HCT116 (cell line): Measurements from ENCODE around the gene CIC. TPM values are rescaled to one million over a fixed set of nuclear protein-coding genes. Genes with fewer than 3 reads are reported as not detected.

Source experiments
- ATAC-seq: fragments of 200-7000 bp; cut with Tn5 transposase; 2 replicates; pipeline ENCODE4 v1.9.1; 2020; ENCODE audit warnings: mild to moderate bottlenecking, moderate library complexity
- BruUV-seq: library from RNA; stranded (reverse); fragments of 400-500 nt; replicated peaks from 2 replicates; lab custom pipeline; 2021; lab: Mats Ljungman, UMichigan
- CTCF ChIA-PET: fragments of 300-600 bp; sonication (Branson Sonifier 250); formaldehyde crosslinking; loops from one replicate; lab custom pipeline; 2021; ENCODE audit warnings: antibody characterized with exemption; lab: Charles Lee
- POLR2A ChIA-PET: fragments of 300-600, 350-600 bp; sonication (Branson Sonifier 250); formaldehyde crosslinking; loops from one replicate; lab custom pipeline; 2021; ENCODE audit warnings: antibody characterized with exemption; lab: Charles Lee
- RAD21 ChIA-PET, 2 experiments: fragments of 300-600 bp; sonication (Branson Sonifier 250); formaldehyde crosslinking; loops; one replicate each; lab custom pipeline; 2023; ENCODE audit warnings: low total read pairs in 2 of 2; ENCODE audit not compliant: uncharacterized antibody in 2 of 2, unreplicated experiment in 2 of 2, low non-redundant PET in 1 of 2; lab: Charles Lee
- DNase-seq: peaks from one replicate; pipeline ENCODE4 v3.0.0-alpha.2; 2010; ENCODE audit warnings: low read depth, low spot score
- H2AFZ ChIP-seq: fragments of 200-600 bp; shearing (Covaris generic), sonication (generic); 2 replicates; pipeline ENCODE4 v1.6.1; 2017; ENCODE audit warnings: low read depth, mixed run types, mixed read lengths, antibody characterized with exemption, low read length; ENCODE audit not compliant: poor library complexity, severe bottlenecking
- H3K27ac ChIP-seq: 2 replicates; pipeline ENCODE4 v1.5.1; 2012; ENCODE audit warnings: low read depth, low read length
- H3K27me3 ChIP-seq: fragments of 200-600 bp; sonication (generic); 2 replicates; pipeline ENCODE4 v1.6.1; 2016; ENCODE audit warnings: mixed run types, low read length, mixed read lengths; ENCODE audit not compliant: insufficient read depth
- H3K36me3 ChIP-seq, 2 experiments: fragments of 200-500 bp in 1 of 2; fragments of 200-600 bp in 1 of 2; sonication (Bioruptor generic) in 1 of 2; sonication (generic) in 1 of 2; 2 replicates each; pipeline versions ENCODE4 v1.5.1 to v1.6.1; 2014 to 2016; ENCODE audit warnings: low read length in 2 of 2, inconsistent platforms in 1 of 2, mixed read lengths in 1 of 2, mixed run types in 1 of 2; ENCODE audit not compliant: insufficient read depth in 2 of 2, control insufficient read depth in 1 of 2
- H3K4me1 ChIP-seq, 2 experiments: fragments of 200-600 bp in 1 of 2; sonication (generic) in 1 of 2; 2 replicates each; pipeline versions ENCODE4 v1.5.1 to v1.6.1; 2012 to 2017; ENCODE audit warnings: low read length in 2 of 2, inconsistent platforms in 1 of 2, mild to moderate bottlenecking in 1 of 2, mixed read lengths in 1 of 2, mixed run types in 1 of 2, moderate library complexity in 1 of 2; ENCODE audit not compliant: insufficient read depth in 2 of 2, control insufficient read depth in 1 of 2
- H3K4me2 ChIP-seq: fragments of 200-600 bp; sonication (generic); 2 replicates; pipeline ENCODE4 v1.6.1; 2017; ENCODE audit warnings: mixed run types, low read length, mixed read lengths
- H3K4me3 ChIP-seq, 2 experiments: fragments of 200-600 bp in 1 of 2; sonication (generic) in 1 of 2; replicated peaks in 1 of 2; 2 replicates each; pipeline ENCODE4 v1.5.1; 2011 to 2016; ENCODE audit warnings: low read length in 2 of 2, control low read depth in 1 of 2, low read depth in 1 of 2, mild to moderate bottlenecking in 1 of 2, mixed read lengths in 1 of 2, mixed run types in 1 of 2
- H3K79me2 ChIP-seq: fragments of 200-600 bp; sonication (generic); 2 replicates; pipeline ENCODE4 v1.6.1; 2017; ENCODE audit warnings: mild to moderate bottlenecking, mixed run types, low read length, moderate library complexity, mixed read lengths; ENCODE audit not compliant: insufficient read depth
- H3K9ac ChIP-seq: fragments of 200-600 bp; sonication (generic); 2 replicates; pipeline ENCODE4 v1.6.1; 2016; ENCODE audit warnings: low read length, mixed read lengths
- H3K9me2 ChIP-seq: fragments of 200-600 bp; sonication (generic), shearing (Covaris generic); 2 replicates; pipeline ENCODE4 v1.6.1; 2017; ENCODE audit warnings: mixed run types, mild to moderate bottlenecking, moderate library complexity; ENCODE audit not compliant: insufficient read depth
- H3K9me3 ChIP-seq, 2 experiments: fragments of 200-500 bp in 1 of 2; fragments of 200-600 bp in 1 of 2; sonication (Bioruptor generic) in 1 of 2; sonication (generic) in 1 of 2; 2 replicates each; pipeline ENCODE4 v1.6.1; 2014 to 2017; ENCODE audit warnings: low read length in 2 of 2, mixed read lengths in 2 of 2, inconsistent platforms in 1 of 2, low read depth in 1 of 2, mild to moderate bottlenecking in 1 of 2, mixed run types in 1 of 2, moderate library complexity in 1 of 2; ENCODE audit not compliant: control insufficient read depth in 1 of 2, insufficient read depth in 1 of 2
- H4K20me1 ChIP-seq: fragments of 200-600 bp; sonication (generic), shearing (Covaris generic); 2 replicates; pipeline ENCODE4 v1.6.1; 2017; ENCODE audit warnings: mixed run types, mild to moderate bottlenecking, moderate library complexity; ENCODE audit not compliant: insufficient read depth
- CBX3 ChIP-seq: IDR thresholded peaks from 2 replicates; pipeline ENCODE4 v1.6.1; 2012; ENCODE audit warnings: low read depth
- CTCF ChIP-seq, 3 experiments: fragments of 200-600 bp in 1 of 3; sonication (generic) in 1 of 3; IDR thresholded peaks in 2 of 3; conservative IDR thresholded peaks in 1 of 3; 2 replicates each; pipeline ENCODE4 v1.5.1; 2012 to 2017; ENCODE audit warnings: low read depth in 2 of 3, low read length in 2 of 3, antibody characterized with exemption in 1 of 3, borderline replicate concordance in 1 of 3, control low read depth in 1 of 3, mild to moderate bottlenecking in 1 of 3, mixed read lengths in 1 of 3, mixed run types in 1 of 3, moderate library complexity in 1 of 3; ENCODE audit not compliant: insufficient read depth in 1 of 3
- EGR1 ChIP-seq: IDR thresholded peaks from 2 replicates; pipeline ENCODE4 v1.6.1; 2012; ENCODE audit warnings: low read depth
- ELF1 ChIP-seq: IDR thresholded peaks from 2 replicates; pipeline ENCODE4 v1.6.1; 2012; ENCODE audit warnings: low read depth, borderline replicate concordance
- EZH2 ChIP-seq: fragments of 200-600 bp; sonication (generic); IDR thresholded peaks from 2 replicates; pipeline ENCODE4 v1.6.1; 2017; ENCODE audit warnings: antibody characterized with exemption, mixed run types
- EZH2phosphoT487 ChIP-seq: fragments of 200-600 bp; IDR thresholded peaks from 2 replicates; pipeline ENCODE4 v1.6.1; 2018; ENCODE audit warnings: antibody characterized with exemption, borderline replicate concordance
- JUND ChIP-seq: IDR thresholded peaks from 2 replicates; pipeline ENCODE4 v1.6.1; 2012
- POLR2A ChIP-seq: IDR thresholded peaks from 2 replicates; pipeline ENCODE4 v1.7.0; 2011; ENCODE audit warnings: borderline replicate concordance; ENCODE audit not compliant: insufficient read depth, insufficient read length; ENCODE audit errors: extremely low read depth
- RAD21 ChIP-seq: IDR thresholded peaks from 2 replicates; pipeline ENCODE4 v1.6.1; 2012; ENCODE audit warnings: low read depth, mild to moderate bottlenecking
- SIN3A ChIP-seq: IDR thresholded peaks from 2 replicates; pipeline ENCODE4 v1.6.1; 2012; ENCODE audit warnings: low read depth
- SP1 ChIP-seq: IDR thresholded peaks from 2 replicates; pipeline ENCODE4 v1.6.1; 2012; ENCODE audit warnings: low read depth
- SRF ChIP-seq: IDR thresholded peaks from 2 replicates; pipeline ENCODE4 v1.6.1; 2012; ENCODE audit warnings: low read depth
- intact Hi-C: fragments of 100-400 bp; cut with micrococcal nuclease; formaldehyde crosslinking; loops from 2 replicates; pipeline ENCODE4 v1.10.0; 2022
- total RNA-seq: library from RNA; stranded (reverse); gene quantifications from one replicate; pipeline ENCODE4 v1.2.1, GENCODE V29; 2021; ENCODE audit not compliant: unreplicated experiment

CIC gene
- total RNA-seq, 1 experiment from 2014 or later: 52.0 TPM

- CTCF ChIA-PET: no interaction called here
- RAD21 ChIA-PET: no interaction called here
Measured at GRCh38 chr19:42272989-42273406, 3.9 kb downstream of the CIC start.

GRCh38 chr19:42273407-42274064 lies 4.5 kb downstream of the CIC start:
- RAD21 ChIA-PET: no interaction called here
- Histone ChIP-seq H3K9ac (no peak overlapping the region), H3K9me3 (no peaks in the 10 kb centered on the region), H3K4me2 (no peak overlapping the region), H4K20me1 (no peaks in the 10 kb centered on the region), H3K79me2 (peaks cover 16% of the 10 kb centered on the region), H3K4me3 (no peak overlapping the region), H2AFZ (no peak overlapping the region), H3K36me3 (peaks cover 3 to 5% of the 10 kb centered on the region in 2 experiments; a peak in 2 of 4 replicates), H3K27ac (no peak overlapping the region), H3K9me2 (no peaks in the 10 kb centered on the region), H3K27me3 (no peaks in the 10 kb centered on the region), H3K4me1 (peaks cover 25 to 32% of the 10 kb centered on the region in 2 experiments)
- no TSS peak for BruUV-seq
- POLR2A ChIA-PET: no interaction called here
- CTCF ChIA-PET: no interaction called here
- TF ChIP-seq ELF1: no peak
- no peak for TF ChIP-seq JUND
- TF ChIP-seq SIN3A: no peak
- no peak for TF ChIP-seq SRF
- TF ChIP-seq EZH2: no peak
- no peak for TF ChIP-seq EGR1
- no peak for TF ChIP-seq EZH2phosphoT487
- no peak for TF ChIP-seq POLR2A
- TF ChIP-seq SP1: no peak
- TF ChIP-seq RAD21: no peak
- TF ChIP-seq CTCF (IDR thresholded peaks at IDR 0.05 in 2 of 3, conservative IDR thresholded peaks at IDR 0.05 in 1 of 3; ENCODE audit: borderline replicate concordance in 1 of 3, insufficient read depth in 1 of 3, low read depth in 2 of 3, low read length in 2 of 3): no peak
- no peak for TF ChIP-seq CBX3
- DNase-seq (no peak), ATAC-seq (no peak)
- intact Hi-C loops: no loop called here

More at GRCh38 chr19:42272989-42273406, 3.9 kb downstream of the CIC start:
- ATAC-seq: no peak
- no peak for DNase-seq
- Histone ChIP-seq H3K9ac (no peak overlapping the region), H3K36me3 (peaks cover 3 to 5% of the 10 kb centered on the region in 2 experiments; a peak in 2 of 4 replicates), H2AFZ (no peak overlapping the region), H3K4me3 (no peak overlapping the region), H3K9me2 (no peaks in the 10 kb centered on the region), H3K27ac (no peak overlapping the region), H4K20me1 (no peaks in the 10 kb centered on the region), H3K4me1 (peaks cover 20 to 30% of the 10 kb centered on the region in 2 experiments), H3K4me2 (no peak overlapping the region), H3K27me3 (no peaks in the 10 kb centered on the region), H3K9me3 (no peaks in the 10 kb centered on the region), H3K79me2 (peaks cover 16% of the 10 kb centered on the region)
- POLR2A ChIA-PET: no interaction called here
- intact Hi-C loops: no loop called here
- TF ChIP-seq EZH2 (no peak), CTCF (IDR thresholded peaks at IDR 0.05 in 2 of 3, conservative IDR thresholded peaks at IDR 0.05 in 1 of 3; ENCODE audit: borderline replicate concordance in 1 of 3, insufficient read depth in 1 of 3, low read depth in 2 of 3, low read length in 2 of 3) (no peak), ELF1 (no peak)
- BruUV-seq: no TSS peak
